HG03575 (cell line): ENCODE results near the gene RTP3.
A peak's percentile ranks its signal among the peaks of the same experiment; 100 is the strongest.
"Not testable (repeated sequence)": the region's sequence is repeated elsewhere in the genome, so short reads cannot be mapped to it uniquely, and the experiment has no call there.

ENCODE experiments used
- ATAC-seq: cut with Tn5 transposase; IDR thresholded peaks from one replicate; pipeline ENCODE4 v1.9.1; 2021; ENCODE audit not compliant: unreplicated experiment, insufficient number of reproducible peaks, low FRiP score; ENCODE audit errors: extremely low read depth

Gene RTP3

GRCh38 chr3:46538803-46539442 lies 41.1 kb downstream of the RTP3 start:
- ATAC-seq, result peak; percentile 51

- ATAC-seq, result no peak
These were observed 41.7 kb downstream of the RTP3 start for GRCh38 chr3:46539443-46540005.

- no peak for ATAC-seq
These were observed 42.8 kb downstream of the RTP3 start for GRCh38 chr3:46540550-46540949.

GRCh38 chr3:46541835-46542234 lies 44.1 kb downstream of the RTP3 start:
- ATAC-seq, result no peak

GRCh38 chr3:46542344-46542743 lies 44.6 kb downstream of the RTP3 start:
- ATAC-seq, result no peak

GRCh38 chr3:46542801-46543201 lies 45.0 kb downstream of the RTP3 start:
- ATAC-seq, result no peak

GRCh38 chr3:46544771-46545503 lies 47.2 kb downstream of the RTP3 start:
- no peak for ATAC-seq

- no peak for ATAC-seq
These were observed 48.2 kb downstream of the RTP3 start for GRCh38 chr3:46545818-46546630.

- no peak for ATAC-seq
These were observed 49.2 kb downstream of the RTP3 start for GRCh38 chr3:46546896-46547440.

- not testable (repeated sequence) for ATAC-seq
These were observed 50.8 kb downstream of the RTP3 start for GRCh38 chr3:46548611-46549010.

GRCh38 chr3:46549408-46549904 lies 51.7 kb downstream of the RTP3 start:
- ATAC-seq, result no peak

- ATAC-seq, result no peak
These were observed 52.2 kb downstream of the RTP3 start for GRCh38 chr3:46549989-46550388.
